AG10803 (cell line): ENCODE results near the gene SRMS.
"Not testable (repeated sequence)": the region's sequence is repeated elsewhere in the genome, so short reads cannot be mapped to it uniquely, and the experiment has no call there.

ENCODE experiments used
- DNase-seq: peaks from one replicate; pipeline ENCODE4 v3.0.0; 2010; ENCODE audit warnings: low read depth
- H3K4me3 ChIP-seq: 2 replicates; pipeline ENCODE4 v1.5.1; 2011; ENCODE audit warnings: mild to moderate bottlenecking, low read length, control low read depth
- TF ChIP-seq, protein P1 (sequence below): conservative IDR thresholded peaks from 2 replicates; pipeline ENCODE4 v1.5.1; 2011; ENCODE audit warnings: mild to moderate bottlenecking, low read length, control low read depth, inconsistent platforms

SRMS gene

DNA sequence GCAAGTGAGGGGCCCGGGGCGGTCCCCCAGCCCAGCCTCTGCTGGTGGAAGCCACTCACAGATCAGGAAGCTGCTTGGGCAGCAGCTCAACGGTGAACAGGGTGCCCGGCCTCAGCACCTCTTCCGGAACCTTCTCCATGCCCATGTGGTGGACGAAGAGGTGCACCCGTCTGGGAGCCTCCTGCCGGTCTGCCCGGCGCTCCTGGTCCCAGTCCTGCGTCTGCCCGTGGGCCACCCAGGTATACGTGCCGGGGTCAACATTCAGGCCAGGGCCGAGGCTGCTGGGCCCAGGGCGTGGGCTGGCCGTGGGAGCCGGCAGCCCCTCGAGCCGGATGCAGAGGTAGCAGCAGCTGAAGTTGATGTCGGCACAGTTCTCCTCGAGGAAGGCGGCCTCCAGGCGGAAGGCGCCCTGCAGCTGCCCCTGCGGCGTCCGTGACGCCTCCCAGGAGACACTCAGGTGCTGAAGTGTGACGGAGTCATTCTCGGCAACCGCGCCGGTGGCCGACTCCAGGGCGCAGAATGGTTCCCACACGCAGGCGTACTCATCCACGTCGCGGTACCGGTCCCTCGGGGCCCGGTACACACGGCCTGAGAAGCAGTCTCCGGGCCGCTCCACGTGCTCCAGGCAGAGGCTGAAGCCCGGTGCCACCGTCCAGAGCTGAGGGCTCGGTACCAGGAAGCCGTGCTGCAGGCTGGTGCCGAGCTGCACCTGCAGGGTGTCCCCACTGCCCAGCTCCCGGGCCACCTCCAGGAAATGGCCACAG, 15.1 kb upstream of the SRMS start:
- no peak for DNase-seq
- TF ChIP-seq, protein P1, sequence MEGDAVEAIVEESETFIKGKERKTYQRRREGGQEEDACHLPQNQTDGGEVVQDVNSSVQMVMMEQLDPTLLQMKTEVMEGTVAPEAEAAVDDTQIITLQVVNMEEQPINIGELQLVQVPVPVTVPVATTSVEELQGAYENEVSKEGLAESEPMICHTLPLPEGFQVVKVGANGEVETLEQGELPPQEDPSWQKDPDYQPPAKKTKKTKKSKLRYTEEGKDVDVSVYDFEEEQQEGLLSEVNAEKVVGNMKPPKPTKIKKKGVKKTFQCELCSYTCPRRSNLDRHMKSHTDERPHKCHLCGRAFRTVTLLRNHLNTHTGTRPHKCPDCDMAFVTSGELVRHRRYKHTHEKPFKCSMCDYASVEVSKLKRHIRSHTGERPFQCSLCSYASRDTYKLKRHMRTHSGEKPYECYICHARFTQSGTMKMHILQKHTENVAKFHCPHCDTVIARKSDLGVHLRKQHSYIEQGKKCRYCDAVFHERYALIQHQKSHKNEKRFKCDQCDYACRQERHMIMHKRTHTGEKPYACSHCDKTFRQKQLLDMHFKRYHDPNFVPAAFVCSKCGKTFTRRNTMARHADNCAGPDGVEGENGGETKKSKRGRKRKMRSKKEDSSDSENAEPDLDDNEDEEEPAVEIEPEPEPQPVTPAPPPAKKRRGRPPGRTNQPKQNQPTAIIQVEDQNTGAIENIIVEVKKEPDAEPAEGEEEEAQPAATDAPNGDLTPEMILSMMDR = no peak
- no peak overlapping the region for H3K4me3 ChIP-seq

DNA sequence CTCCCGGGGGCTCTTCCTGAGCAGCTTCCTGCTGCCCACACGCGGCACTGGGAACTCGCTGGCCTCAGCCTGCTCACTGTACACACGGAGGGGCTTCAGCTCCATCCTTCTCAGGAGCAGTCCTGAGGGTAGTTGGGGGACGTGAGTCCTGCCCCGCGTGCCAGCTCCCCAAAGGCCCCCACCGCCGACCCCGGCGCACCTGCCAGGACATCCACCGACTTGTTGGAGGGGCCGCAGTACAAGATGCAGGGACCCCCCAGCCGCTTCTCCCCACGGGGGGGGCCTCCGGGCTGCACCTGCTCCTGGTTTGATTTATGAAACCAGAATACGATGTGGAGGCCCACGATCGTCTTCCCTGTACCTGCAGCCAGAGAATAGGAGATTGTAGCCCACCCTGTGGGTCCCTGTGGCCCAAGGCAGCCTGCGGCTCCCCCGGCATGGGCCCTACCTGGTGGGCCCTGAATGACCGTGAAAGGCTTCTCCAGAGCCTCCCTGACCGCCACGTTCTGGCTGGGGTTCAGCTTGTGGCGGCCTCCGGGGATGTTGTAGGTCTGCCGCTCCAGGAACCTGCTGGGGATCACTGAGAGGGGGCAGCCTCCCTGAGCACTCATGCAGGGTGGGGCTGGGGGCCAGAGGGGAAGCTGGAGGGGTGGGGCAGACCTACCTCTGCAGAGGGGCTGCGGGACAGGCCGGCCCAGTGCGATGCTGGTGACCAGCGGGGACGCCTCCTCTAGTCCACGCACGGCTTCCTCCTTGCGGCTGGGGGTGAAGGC, 14.3 kb upstream of the SRMS start:
- H3K4me3 ChIP-seq = no peak overlapping the region
- DNase-seq = no peak
- TF ChIP-seq, protein P1 = no peak

DNA sequence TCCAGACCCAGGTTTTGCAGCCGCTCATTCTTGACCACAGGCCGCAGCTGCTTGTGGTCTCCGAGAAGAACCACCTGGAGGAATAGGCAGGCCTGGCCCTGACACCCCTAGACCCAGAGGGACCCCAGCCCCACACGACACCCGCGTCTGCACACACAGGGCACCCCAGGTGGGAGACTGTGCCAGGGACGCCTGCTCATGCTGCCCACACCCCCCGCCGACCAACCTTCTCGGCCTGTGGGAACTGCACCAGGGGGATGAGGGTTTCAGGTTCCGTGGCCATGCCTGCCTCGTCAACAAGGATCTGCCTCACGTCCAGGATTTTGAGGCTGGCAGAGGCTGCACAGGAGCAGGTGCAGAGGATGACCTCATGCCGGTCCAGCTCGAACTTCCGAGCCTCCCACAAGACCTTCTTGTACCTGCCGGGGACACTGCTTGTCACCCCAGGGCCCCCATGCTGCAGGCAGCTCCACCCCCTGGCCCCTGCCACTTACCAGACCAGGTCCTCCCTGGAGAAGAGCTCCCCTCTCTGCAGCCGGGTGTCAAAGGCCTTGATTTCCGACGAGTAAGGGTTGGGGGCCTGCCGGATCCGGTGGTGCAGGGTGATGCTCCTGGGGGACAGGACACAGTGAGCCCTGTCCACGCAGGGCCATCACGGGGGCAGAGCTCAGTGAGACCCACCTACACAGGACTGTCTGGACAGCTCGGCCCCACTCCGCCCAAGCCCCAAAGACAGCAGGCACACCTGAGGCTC, 13.5 kb upstream of the SRMS start:
- DNase-seq = no peak
- H3K4me3 ChIP-seq = no peak overlapping the region
- TF ChIP-seq, protein P1 = no peak

DNA sequence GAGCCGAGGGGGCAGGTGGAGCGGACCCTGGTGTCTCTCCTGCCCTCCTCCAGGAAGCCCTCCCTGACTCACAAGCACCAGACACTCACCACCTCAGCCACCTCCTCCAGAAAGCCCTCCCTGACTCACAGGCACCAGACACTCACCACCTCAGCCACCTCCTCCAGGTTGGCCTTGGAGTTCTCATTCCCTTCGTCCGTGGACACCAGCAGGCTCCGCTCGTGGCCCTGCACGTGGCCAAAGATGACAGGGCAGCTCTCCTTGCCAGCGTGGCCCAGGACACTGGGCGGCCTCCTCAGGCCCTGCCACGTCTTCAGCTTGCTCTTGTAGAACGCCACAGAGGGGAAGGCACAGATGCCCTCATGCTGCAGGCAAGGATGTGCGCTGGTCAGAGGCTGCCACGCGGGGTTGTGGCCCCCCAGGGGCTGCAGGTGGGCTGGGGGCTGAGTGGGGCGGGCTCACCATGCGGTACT, 12.8 kb upstream of the SRMS start:
- TF ChIP-seq, protein P1 = no peak
- no peak for DNase-seq
- H3K4me3 ChIP-seq = no peak overlapping the region

DNA sequence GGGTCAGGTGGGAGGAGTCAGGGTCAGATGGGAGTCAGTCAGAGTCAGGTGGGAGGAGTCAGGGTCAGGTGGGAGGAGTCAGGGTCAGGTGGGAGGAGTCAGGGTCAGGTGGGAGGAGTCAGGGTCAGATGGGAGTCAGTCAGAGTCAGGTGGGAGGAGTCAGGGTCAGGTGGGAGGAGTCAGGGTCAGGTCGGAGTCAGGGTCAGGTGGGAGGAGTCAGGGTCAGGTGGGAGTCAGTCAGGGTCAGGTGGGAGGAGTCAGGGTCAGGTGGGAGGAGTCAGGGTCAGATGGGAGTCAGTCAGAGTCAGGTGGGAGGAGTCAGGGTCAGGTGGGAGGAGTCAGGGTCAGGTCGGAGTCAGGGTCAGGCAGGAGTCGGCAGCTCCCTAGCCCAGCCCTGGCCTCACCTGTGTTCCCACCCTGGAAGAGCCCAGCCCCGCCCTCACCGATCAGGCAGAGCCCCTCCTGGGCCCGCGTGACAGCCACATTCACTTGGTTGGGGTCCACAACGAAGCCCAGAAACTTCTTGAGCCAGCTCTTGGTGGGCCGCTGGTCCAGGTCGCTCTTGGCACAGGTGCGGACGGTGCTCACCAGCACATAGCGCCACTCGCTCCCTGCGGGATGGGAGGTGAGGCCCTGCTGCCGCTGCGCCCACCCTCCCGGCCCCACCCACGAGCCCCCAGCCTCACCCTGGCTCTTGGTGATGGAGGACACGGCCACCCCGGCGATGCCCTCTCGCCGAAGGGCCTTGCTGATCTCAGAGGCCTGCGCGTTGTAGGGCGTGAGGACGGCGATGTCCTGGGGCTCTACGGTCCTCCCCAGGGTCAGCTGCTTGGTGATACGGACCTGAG, 12.2 kb upstream of the SRMS start:
- not testable (repeated sequence) for H3K4me3 ChIP-seq, DNase-seq

DNA sequence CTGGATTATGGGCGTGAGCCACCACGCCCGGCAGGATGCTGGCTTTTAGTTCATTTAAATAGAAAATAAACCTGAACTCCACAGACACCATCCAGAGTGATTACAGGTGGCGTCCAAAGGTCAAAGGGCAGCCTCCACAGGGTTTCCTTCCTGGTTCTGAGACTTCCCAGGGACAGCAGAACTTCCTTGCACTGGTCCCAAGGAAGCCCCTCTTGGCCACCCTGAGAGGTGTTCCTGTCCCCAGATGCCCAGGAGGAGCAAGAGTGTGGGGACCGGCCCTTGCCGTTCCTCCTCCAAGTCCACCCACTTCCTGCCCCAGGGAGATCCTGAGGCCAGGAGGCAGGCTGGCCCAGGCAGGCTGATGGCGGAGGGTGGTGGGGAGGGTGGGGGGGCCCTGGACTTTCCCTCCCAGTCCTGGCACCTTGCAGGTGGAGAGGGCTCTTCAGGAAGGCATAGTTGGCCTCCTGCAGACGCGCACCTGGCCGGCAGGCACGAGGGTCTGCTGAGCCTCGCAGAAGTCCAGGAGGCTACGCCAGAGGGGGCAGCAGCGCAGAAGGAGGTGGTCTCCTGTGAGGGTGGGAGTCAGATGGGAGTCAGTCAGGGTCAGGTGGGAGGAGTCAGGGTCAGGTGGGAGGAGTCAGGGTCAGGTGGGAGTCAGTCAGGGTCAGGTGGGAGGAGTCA, 11.4 kb upstream of the SRMS start:
- TF ChIP-seq, protein P1 = no peak
- DNase-seq = no peak
- H3K4me3 ChIP-seq = no peak overlapping the region
